Stimulated activated CD8-positive, alpha-beta memory T cell treated with anti-CD3 and anti-CD28 coated beads, Interleukin-15, amount 100 ng/mL, for 1 hour (primary cell): ENCODE measurements around the gene NCF4.

Experiments used
- DNase-seq: peaks from one replicate; pipeline ENCODE4 v3.0.0-alpha.2; 2020; ENCODE audit warnings: low read depth

NCF4 gene

DNA sequence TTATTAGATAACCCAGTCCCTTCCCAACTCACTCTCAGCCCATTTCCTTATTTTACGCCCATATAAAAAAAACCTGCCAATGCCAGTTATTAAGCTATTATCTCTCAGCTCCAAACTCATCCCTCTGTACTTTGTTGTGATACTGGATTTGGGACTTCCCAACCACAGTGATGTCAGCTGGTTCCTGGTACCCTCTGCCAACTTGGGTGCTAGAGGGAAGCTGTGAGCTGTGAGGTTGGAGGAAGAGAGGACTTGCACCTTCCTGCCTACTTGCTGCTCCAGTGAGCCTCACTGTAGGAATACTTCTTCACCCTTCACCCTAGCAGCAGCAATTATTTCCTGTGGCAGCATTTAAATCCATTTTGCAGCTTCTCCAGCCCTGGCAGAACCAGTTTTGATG lies 33.5 kb downstream of the NCF4 start:
- no peak for DNase-seq

DNA sequence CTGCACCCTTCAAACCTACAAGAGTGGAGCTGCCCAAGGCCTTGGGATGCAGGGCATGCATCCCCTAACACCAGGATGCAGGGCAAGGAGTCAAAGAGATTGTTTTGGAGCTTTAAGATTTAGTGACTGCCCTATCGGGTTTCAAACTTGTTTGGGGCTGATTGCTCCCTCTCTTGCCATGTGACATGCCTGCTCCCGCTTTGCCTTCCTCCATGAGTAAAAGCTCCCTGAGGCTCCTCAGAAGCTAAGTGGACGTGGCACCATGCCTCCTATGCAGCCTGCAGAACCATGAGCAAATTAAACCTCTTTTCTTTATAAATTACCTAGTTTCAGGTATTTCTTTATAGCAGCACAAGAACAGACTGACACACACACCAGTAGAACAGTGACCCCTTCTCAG lies 36.8 kb downstream of the NCF4 start:
- DNase-seq = no peak

DNA sequence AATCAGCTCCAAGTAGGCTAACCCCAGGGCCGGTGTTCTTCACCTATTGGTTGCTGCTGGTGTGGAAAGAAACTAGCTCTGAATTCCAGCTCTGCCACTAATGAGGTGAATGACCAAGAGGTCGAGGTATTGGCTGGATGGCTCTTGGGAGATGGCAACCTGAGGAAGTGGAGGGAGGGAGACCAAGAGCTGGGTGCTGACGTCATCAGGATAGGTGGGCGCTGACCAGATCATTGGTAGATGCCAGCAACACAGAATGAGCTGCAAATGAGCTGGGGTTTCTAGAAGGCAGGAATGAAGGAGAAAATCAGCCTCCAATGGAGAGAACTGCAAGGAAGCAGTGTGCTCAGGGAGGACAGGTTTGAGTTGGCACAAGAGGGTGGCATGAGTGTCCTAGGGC lies 37.9 kb downstream of the NCF4 start:
- DNase-seq = no peak

DNA sequence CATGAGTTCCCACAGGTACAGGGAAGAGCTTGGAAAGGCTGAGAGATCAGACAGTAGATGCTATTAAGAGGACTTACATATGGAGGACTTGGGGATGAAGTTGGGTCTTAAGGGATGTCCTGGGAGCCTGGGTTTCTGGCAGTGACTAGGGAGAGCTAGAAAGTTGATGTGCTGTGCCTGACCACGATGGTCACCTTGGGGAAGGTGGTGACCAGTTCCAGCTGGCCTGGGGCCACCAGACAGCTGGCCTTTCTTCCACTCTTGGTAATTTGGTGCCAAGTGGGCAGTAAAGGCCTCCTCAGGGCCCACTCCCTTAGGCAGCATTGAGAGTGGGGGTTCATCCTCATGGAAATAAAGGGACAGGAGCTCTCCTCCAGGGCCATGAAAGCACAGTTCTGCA lies 38.7 kb downstream of the NCF4 start:
- DNase-seq = no peak

DNA sequence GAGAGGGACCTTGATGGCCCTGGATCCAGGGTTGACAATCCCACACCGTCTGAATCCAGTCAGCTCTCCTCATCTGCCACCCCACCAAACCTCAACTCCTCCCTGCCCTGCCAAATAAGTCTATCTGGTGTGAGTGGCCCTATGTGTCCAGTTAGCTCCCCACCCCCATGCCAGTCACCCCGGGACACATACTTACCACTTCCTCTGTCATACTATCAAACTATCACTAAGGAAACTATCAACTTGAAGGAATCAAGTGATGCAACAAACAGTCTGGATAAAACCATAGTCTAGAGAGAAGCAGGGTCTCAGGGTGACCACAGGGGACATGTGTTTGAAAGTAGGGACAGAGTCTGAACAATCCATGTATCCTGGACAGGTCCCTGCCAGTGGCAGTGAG lies 39.4 kb downstream of the NCF4 start:
- DNase-seq = no peak

DNA sequence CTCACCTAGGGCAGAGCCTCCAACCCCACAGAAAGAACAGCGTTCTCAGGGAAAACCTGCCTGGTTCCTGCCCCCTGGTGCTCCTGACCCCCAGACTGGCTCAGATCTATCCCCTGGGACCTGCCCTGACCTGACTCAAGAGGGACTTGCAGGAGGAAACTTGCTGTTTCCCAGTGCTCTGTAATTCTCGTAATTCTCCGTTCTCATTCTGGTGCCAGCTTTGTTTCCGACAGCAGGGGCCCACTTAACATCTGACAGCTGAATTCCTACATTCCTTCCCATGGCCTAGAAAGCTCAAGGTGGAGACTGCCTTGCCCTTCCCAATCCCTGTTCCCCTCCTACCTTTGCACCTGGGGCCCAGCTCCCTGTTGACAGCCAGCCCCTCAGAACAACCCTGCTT lies 40.1 kb downstream of the NCF4 start:
- no peak for DNase-seq

DNA sequence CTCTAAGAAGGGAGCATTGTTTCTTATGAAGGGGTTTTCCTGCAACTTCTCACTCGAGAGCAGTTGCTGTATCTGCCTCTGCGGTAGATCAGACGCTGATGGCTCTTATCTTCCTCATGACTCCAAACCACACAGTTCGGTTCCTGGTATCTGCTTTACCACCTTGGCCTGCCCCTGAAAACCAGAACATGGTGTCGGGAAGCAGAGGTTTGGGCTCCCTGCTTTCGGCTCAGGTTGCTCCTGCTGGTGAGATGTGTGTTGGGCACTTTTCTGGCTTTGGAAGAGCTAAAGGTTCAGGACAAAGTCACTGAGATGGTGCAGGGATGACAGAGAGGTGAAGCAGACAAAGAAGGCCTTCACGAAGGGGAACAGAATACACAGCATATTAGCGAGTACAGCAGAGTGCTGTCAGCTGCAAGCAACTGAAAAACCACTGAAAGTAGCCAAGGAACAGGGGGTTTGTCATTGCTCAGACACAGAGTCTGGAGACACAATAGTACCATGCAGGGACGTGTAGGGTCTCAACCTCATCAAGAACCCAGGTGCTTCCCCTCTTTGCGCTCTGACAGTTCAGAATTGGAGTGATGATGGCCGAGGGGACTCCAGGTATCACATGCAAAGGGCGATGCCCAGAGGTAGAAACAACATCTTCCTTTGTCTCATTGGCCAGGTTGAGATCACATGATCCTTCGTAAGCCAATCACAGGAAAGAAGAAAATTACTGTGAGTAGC lies 40.8 kb downstream of the NCF4 start:
- DNase-seq = no peak

DNA sequence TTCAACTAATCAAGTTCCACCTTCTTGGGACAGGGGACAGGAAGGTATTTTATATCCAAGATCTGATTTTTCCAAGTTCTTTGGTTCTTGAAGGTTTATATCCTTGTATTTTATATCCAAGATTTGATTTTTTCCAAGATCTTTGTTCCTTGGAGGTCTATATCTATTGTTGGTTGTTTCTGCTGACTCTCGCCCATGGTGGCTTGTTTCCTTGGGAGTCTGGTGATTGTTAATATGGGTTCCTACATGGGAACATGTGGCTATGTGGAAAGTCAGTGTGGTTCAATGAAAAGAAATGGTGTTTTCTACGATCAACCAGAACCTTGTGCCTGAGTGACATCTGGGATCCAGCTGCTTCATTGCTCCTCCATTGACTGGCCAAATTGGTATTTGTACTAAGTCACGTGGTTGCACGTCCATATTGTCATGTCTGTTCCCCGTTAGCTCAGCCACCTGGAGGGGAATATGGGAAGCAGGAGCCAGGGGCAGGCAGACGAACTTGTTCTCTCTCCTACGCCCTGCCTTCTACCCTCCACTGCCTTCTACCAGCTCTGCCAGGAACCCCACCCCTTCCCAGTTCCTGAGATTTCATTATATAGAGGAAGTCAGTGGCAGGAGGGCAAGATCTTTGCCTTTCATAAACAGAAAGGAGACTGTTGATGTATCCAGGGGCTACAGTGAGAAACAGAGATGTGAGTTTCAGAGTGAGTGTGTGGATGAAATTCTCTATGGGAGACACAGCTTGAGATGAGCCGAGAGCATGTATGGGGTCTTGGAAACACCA lies 41.5 kb downstream of the NCF4 start:
- no peak for DNase-seq

DNA sequence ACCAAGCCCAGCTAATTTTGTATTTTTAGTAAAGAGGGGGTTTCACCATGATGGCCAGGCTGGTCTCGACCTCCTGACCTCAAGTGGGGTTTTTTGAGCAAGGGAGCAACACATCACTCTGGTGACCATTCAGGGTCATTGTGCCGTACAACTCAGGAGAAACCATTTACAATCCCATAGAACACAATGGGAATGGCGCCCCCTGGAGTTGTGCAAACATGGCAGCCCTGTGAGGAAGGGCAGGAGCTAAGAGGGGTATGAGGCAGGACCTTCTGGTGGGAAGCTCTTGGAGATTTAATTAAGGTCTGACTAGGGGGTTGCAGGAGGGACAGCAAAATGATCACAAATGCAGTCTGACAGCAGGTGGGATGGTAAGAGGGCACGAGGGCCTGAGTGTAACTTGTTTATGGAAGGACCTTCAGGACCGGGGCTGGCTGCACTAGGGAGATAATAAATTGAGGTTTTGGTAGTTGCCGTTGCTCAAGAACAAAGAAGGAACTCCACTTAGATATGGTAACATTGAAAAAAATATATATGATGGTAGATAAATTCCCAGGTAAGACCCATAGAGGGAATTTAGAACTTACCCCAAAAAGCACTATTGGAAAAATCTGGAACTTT lies 43.6 kb downstream of the NCF4 start:
- DNase-seq = no peak

DNA sequence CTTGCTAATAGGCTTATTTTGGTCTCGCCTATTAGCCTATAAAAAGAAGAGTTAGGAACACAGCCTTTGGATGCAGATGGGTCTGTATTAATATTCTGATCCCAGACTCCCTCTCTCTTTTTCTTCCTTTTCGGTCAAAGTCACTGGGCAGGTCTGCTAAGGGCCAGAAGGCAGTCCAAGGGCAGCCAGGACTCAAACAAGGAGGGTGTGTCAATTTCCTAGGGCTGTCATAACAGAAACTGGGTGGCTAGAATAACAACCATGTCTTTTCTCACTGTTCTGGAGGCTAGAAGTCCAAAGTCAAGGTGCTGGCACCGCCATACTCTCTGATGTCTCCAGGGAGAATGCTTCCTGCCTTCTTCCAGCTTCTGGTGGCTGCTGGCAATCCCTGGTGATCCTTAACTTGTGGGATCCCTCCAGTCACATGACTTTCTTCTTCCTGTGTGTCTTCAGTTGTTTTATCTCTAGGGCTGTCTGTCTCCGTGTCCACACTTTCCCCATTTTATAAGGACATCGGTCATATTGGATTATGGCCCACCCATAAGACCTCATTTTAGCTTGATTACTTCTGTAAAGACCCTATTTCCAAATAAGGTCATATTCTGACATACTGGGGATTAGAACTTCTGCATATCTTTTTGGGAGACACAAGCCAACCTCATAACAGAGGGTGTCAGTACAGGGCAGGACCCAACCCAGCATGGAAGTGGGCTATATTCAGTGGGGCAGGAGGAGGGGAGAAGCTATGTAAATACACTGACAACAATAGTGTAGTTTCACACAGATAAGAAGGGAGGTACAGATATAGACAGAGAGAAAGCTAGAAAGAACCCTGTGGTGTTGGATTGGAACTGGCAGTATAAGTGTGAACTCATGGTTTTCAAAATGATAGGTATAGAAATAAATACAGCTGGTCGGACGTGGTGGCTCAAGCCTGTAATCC lies 46.7 kb downstream of the NCF4 start:
- DNase-seq = no peak

DNA sequence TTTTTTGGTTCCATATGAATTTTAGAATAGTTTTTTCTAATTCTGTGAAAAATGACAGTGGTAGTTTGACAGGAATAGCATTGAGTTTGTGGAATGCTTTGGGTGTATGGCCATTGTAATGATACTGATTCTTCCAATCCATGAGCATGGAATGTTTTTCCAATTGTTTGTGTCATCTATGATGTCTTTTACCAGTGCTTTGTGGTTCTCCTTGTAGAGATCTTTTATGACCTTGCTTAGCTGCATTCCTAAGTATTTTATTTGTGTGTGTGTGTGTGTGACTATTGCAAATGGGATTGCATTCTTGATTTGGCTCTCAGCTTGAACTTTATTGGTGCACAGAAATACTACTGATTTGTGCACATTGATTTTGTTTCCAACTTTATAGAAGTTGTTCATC lies 49.7 kb downstream of the NCF4 start:
- DNase-seq = no peak

DNA sequence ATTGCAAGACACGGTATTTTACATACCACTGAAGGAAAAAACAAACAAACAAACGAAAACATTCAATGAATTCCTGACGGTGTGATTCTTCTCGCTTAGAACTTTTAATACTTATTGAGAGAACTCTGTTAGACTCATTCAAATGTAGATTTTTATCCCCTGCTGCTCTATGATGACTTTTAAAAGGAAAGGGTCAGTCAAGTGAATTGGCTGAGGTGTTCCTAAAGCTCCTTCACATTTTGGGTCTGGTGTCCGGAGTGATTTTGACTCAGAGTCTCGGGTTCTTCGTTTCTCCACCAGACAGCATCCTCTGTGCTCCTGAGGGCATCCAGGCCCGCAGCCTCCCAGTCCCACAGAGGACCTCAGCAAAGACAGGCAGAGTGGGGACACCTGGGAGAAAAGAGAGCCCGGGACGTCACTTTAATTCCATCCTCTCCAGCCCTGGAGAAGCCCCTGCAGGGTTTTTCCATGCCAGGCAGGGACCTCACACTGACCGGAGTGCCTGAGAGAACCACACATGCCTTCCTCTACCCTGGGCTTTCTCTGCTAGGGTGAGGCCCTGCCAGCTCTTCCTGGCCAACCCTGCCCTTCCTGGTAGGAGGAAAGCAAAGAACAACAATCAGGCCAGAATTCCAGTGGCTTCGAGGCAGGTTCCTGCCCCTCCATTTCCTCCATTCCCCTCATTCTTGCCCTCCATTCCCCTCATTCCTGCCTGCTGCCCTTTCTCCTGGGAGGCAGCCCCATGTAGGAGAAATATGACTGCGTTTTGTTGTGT lies 51.3 kb downstream of the NCF4 start:
- no peak for DNase-seq

DNA sequence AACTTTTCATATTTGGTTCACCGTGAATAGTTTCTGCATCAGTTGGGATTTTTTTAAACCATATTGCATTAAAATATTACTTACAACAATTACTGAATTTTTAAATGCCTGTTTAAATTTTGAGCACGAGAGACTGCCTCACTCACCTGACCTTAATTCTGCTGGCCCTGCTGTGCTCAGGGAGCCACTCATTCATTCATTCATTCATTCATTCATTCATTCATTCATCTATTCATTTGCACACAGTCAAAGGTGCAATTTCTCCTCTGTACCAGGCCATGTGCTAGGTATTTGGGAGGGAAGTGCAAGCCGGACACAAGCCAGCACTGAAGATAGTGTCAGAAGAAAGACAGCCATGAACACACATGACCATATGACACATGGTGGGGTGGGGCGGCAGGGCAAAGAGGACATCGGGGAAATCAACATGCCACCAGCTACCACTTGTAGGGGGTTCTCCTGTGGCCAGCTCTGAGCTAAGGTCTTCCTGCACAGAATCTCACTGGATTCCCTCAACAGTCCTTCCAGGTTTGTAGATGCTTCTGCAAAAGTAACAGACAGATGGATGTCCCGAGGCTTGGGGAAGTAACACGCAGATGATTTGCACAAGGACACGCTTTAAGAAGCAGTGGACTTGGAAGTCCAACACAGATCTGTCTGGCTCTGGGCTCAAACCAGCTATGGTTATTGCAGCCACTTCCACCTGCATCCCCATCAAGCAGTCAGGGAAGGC lies 52.1 kb downstream of the NCF4 start:
- no peak for DNase-seq

DNA sequence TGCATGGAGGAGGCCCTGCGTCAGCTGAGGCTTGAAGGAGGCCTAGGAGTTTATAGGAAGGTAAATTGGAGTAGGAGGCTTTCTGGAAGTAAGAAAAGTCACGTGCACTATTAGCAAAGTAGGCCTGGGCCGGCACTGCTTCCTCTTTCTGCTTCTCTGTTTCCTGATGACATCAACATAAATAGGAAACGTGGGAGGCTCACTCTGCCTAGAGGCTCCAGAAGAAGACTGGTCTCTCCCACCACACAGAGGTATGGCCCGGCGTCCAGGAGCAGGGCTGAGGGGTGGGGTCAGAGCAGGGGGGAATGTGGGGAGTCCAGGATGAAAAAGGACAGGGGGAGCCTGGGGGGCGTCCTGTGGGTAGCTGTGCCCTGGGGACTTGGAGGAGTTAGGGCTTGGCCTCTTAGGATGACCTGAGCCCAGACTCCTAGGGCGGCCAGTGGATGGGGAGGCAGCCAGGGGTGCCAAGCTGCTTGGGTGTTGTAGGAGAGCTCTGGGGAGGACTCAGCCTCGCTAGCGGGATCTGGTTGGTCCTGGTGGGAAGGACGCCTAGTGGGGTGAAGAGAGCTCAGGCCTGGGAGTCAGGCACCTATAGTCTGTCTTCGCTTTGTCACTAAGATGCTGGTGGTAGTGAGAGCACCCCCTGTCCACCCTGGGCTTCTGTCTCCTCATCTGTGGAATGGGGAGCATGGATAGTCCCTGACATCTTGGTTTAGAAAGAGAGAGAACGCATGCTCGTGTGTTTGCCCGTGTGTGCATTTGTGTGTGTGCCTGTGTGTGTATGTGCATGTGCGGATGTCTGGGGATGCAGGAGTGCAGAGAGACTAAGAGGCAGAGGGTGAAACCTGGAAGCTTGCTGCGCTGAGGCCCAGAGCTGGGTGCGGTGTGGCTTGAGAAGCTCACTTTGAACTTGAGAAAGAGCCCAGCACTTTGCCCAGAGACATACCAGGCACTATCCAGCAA lies 52.9 kb downstream of the NCF4 start, which contains the start of gene CSF2RB:
TSS of gene CSF2RB (plus strand) at position 202 of the 963 bp plus-strand sequence. CDS start 8,580 bp downstream, outside the sequence.
- no peak for DNase-seq

DNA sequence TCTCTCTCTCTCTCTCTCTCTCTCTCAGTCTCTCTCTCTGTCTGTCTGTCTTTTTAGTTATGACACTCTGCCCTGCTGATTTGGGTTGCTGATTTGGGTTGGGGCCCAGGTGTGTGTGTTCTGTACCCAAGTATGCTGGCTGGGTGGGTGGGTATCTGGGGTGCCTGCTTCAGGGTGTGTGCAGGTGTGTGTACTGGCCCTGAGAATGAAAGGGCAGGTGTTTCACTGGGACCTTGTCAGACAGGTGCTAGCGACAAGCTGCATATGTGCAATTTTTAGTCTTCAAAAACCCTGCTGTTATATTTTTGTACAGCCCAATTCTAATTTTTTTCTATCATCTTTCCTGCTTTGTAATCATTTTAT lies 53.6 kb downstream of the NCF4 start:
- DNase-seq = no peak

DNA sequence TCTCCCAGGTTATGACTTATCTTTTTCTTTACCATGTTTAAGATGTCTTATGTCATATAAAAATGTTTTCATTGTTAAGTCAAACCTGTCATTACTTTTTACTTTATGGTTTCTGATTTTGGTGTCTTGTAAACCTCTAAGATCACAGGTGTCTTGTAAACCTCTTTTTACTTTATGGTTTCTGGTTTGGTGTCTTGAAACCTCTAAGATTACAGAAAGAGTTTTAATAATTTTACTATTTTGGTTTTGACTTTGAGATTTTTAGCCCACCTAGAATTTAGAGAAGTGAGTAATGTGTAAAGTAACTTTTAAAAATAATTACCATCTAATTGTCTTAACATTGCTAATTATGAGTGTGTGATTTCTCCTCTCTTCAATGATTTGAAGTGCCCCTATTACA lies 55.2 kb downstream of the NCF4 start:
- DNase-seq = no peak

DNA sequence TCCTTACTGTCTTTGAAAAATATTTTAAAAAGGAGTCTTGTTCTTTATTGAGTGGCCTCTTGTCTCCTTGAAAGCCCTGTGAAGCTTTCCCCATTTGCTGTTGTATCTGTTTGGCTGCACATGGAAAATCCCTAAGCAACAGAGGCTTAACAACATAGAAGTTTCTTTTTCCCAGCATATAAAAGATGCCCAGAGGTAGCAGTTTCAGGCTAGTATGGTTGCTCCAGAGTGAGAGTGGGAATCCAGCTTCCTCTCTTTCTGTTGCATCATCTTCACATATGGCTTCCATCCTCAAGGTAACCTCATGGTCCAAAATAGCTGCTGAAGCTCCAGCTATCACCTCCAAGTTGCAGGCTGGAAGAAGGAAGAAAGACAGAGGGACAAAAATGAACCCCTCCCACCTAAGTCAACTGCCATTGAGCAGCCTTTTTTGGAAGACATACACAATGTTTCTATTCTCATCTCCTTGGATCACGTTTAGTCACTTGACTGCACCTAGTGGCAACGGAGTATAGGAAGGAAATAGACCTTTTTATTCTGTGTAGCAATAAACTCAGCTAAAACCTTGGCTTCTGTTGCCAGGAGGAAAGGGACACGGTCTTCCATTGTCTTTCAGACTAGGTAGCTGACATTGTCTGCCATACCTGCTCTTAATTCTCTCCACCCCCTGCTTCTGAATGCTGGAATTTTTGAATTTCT lies 57.9 kb downstream of the NCF4 start:
- DNase-seq = no peak

DNA sequence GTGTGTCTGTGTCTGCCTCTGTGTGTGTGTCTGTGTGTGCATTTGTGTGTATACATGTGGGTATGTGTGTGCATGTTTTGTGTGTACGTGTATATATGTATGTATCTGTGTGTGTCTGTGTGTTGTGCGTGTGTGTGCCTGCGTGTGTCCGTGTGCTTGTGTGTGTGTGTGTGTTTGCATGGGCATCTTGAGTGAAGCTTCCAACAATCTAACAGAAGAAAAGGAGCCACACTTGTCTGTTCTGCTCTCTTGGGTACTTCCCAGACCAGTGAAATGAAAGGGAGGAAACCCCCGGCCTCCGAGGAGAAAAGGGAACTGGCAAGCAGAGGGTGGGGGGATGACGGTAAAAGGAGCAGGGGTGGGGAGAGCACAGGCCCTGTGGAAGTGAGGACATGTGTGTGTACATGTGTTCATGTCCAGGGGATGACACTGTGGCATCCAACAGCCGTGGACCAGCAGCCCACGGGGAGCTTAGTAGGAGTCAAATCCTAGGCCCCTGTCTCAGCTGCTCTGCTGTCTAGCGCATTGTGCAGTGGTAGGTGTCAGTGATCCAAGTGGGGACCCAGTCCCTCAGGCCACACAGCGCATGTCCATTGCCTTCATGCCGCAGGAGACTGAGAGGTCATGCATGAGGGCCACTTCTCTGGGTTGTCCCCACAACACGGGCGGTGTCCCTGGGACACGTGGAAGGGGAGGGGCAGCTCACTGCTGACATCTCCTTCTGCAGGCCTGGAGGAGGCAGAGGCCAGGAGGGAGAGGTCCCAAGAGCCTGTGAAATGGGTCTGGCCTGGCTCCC lies 60.7 kb downstream of the NCF4 start:
- no peak for DNase-seq
